AG04449 (cell line): Measurements from ENCODE around the gene DCP1B.

Experiments used
- CTCF ChIA-PET: fragments of 350-600 bp; formaldehyde crosslinking; extraction: SDS; loops from one replicate; lab custom pipeline; 2021; ENCODE audit warnings: antibody characterized with exemption; lab: Yijun Ruan, JAX
- POLR2A ChIA-PET: fragments of 400-600, 350-600 bp; formaldehyde crosslinking; extraction: SDS; loops from one replicate; lab custom pipeline; 2020; ENCODE audit warnings: antibody characterized with exemption, inconsistent platforms; lab: Yijun Ruan, JAX
- DNase-seq: peaks from one replicate; pipeline ENCODE4 v3.0.0-alpha.2; 2010; ENCODE audit warnings: low read depth, low spot score
- H3K4me3 ChIP-seq: 2 replicates; pipeline ENCODE4 v1.5.1; 2011; ENCODE audit warnings: low read depth, mild to moderate bottlenecking, control low read depth, low read length
- TF ChIP-seq, protein P1 (sequence below): IDR thresholded peaks from one replicate; pipeline ENCODE4 v1.5.1; 2011; ENCODE audit warnings: mild to moderate bottlenecking, moderate library complexity, low read length, control low read depth, inconsistent platforms; ENCODE audit not compliant: insufficient read depth; ENCODE audit errors: missing control alignments

DCP1B gene

DNA sequence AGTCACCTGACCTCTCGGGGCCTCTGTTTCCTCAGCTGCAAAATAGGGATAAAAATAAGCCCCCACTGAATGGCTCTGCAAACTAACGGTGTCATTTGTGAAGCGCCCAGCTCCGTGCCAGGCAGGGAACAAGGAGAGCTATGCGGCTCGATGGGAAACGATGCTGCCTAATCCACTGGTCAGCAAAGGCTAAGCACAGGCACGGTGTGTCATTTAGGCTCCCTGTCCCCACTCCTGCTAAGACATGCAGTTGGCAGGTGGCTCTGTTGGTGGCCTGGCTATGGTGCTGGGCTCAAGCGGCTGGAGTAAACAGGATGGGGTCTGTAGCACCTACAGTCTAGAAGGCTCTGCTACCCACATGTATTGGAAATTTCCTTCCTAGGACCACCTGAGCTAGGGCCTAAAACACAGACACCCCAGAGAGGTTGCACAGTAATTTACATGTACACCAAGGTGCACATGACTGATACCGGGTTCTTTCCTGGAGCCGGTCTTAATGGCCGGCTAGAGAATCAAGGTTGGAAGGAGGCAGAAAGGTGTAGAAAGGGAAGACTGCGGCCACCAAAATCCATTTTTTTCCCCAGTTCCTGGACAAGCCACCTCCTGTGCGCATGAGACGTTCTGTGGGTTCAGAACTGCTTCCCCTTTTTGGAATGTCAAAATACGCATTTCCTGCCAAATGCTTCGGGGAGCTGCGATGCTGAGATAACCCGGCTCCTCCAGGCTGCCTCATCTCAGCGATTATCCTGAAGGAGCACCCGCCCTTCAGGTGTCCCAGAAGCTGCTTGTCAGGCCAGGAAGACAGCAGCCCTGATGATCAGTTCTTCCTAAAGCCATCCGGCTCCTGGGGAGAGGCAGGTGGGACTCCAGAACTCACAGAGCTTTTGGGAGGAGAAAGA, 86.8 kb downstream of the DCP1B start:
- no peak overlapping the region for H3K4me3 ChIP-seq
- ChIA-PET CTCF (interaction anchor here (1.5 kb wide), 1 partner anchor 23 kb away, joined by 9 read pairs; no protein-coding TSS in a partner anchor), POLR2A (no interaction called here)
- no peak for DNase-seq
- TF ChIP-seq, protein P1, sequence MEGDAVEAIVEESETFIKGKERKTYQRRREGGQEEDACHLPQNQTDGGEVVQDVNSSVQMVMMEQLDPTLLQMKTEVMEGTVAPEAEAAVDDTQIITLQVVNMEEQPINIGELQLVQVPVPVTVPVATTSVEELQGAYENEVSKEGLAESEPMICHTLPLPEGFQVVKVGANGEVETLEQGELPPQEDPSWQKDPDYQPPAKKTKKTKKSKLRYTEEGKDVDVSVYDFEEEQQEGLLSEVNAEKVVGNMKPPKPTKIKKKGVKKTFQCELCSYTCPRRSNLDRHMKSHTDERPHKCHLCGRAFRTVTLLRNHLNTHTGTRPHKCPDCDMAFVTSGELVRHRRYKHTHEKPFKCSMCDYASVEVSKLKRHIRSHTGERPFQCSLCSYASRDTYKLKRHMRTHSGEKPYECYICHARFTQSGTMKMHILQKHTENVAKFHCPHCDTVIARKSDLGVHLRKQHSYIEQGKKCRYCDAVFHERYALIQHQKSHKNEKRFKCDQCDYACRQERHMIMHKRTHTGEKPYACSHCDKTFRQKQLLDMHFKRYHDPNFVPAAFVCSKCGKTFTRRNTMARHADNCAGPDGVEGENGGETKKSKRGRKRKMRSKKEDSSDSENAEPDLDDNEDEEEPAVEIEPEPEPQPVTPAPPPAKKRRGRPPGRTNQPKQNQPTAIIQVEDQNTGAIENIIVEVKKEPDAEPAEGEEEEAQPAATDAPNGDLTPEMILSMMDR: no peak

DNA sequence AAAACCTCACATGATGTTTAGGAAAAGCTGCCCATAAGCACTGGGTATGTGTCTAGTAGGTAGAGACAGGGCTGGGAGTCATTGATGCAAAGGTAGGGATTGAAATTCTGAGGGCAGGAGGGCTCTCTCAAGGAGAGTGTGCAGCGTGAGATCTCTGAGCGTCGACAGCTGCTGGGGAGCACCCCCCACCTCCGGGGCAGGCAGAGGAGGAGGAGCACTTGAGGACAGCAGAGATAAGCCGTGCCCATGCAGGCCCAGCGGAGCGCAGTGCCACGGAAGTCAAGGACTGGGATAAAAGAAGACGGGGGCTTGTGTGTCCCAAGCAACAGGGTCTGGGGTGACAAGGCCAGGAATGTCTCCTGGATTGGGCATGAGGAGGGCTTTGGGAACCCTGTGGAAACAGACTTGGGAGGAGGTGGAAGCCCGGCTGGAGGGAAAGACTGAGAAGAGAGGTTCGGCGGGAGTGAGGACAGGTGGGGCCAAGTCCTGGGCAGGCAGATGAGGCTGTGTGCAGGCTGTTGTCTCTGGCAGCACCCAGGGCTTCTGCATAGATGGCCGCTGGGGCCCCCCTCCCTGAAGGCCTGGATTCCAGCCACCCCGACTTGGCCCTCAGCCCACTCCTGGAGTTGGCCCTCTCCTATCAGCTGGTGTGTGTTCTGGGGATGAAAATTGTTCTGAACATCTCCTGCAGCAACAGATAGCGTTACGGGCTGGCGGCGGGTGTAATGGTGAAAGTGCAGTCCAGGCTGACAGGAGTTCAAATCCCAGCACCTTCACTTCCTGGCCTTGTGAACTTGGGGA, 87.7 kb downstream of the DCP1B start:
- CTCF ChIA-PET: interaction anchor here (2.3 kb wide), 1 partner anchor 23 kb away, joined by 7 read pairs; no protein-coding TSS in a partner anchor
- DNase-seq: no peak
- TF ChIP-seq, protein P1: no peak
- POLR2A ChIA-PET: no interaction called here
- H3K4me3 ChIP-seq: no peak overlapping the region

DNA sequence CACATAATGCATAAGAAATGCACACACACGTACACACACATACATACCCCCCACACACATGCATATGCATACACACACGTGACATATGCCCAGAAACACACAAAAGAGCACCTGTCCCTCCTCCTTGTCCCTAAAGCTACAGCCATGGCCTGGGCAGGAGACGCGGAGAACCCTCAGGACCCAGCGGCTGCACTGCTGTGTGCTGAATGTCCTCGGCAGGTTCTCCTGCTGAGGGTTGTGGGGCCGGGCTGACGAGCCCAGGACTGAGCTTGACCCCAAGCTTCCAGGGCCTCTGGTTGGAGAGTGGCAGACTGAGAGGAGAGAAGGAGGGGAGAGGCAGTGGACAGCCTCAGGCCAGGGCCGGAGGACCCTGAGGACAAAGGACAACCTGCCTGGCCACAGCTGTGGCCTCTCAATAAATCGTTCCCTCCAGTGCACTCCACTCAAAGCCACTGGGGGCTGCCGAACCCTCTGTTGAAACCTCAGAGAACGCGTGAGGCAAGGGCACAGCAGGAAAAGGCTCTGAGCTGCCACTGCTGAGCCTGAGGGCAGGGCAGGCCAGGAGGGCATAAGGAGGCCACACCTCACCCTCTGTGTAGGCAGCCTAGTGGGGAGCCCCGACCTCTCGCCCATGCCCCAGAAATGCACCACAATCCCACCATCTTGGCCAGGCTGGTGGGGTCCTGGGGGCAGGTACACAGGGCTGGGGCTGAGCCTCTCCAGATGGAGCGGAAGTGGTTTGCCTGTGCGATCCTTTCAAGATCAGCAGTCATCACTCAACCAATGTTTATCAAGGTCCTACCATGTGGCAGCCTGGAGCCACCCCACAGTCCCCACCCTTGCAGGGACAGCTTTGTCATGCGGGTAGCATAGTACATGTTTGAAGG, 88.9 kb downstream of the DCP1B start:
- H3K4me3 ChIP-seq: no peak overlapping the region
- POLR2A ChIA-PET: no interaction called here
- TF ChIP-seq, protein P1: no peak
- DNase-seq: no peak
- CTCF ChIA-PET: interaction anchor here (2.3 kb wide), 1 partner anchor 25 kb away, joined by 7 read pairs; no protein-coding TSS in a partner anchor

DNA sequence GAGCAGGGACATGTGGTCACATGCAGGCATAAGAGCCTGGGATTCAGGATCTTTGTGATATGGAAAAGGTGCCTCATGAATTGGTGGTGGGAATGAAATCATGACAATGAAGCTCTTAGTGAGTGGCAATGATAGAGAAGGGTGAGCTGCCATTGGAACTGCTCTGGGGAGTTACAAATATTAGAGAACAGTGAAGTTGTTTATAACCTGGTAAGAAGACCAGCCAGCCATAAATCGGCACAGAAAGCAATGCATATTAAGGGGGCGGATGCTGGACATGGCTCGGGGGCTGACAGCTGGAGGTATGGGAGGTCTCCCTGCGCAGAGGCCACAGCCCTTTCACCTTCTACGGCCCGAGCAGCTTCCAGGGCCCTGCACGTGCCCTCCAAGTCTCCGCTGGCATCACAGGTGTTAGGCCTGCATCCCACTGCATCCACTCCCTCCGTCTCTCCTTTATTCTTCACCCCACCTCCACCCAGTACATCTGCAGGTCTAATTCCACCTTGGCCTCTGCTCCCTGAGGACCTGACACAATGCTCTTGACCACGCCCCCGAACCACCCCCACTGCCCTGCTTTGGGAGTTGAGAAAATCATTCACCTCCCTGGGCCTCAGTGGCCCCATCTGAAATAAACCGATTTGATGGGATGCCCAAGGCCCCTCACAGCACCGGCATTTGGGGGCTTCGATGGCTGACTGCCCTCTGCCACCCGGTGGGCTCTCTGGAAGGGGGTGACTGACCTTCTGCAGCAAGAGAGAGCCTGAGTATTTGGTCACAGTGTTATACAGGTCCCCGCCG, 89.9 kb downstream of the DCP1B start:
- no peak overlapping the region for H3K4me3 ChIP-seq
- ChIA-PET CTCF (interaction anchor here (2.3 kb wide), 1 partner anchor 26 kb away, joined by 7 read pairs; no protein-coding TSS in a partner anchor), POLR2A (no interaction called here)
- TF ChIP-seq, protein P1: no peak
- DNase-seq: no peak

DNA sequence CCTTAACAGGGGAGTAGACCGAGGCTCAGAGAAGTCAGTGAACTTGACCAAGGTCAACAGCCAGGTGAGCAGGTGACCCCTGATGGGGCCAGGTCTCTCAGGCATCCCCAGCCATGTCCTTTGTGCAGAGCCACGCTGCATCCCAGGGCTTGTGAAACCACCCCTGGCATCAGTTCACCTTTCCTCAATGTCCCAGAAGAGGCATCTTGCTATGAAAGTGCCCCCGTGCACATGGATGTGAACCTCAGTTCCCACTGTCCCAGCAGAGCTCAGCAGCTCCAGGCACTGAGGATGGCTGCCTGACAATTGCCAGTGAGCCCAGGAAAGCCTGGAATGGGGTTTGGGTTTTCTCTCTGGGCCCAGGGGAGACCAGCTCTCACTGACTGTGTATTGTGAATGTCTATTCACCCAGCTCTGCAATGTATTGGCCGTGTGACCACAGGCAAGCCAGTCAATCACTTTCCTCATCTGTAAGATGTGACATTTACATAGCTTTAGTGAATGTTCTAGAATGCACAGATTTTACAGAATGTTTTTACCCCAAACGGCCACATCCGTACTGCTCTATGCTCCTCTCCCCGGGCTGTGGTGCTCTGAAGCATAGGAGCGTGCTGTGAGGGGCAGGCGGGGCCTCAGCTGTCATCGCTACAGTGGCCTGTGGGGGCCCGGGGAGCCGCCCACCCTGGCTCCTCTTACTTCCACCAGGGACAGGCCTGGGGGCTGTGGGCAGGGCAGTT, 90.7 kb downstream of the DCP1B start:
- TF ChIP-seq, protein P1: no peak
- CTCF ChIA-PET: interaction anchor here (1.8 kb wide), 1 partner anchor 27 kb away, joined by 8 read pairs; no protein-coding TSS in a partner anchor
- H3K4me3 ChIP-seq: no peak overlapping the region
- no peak for DNase-seq
- POLR2A ChIA-PET: no interaction called here
